HEK293 (cell line): ENCODE measurements around the gene SNAPIN.

Experiments used
- CTCF ChIA-PET: fragments of 350-600 bp; formaldehyde crosslinking; extraction: SDS; loops from one replicate; lab custom pipeline; 2021; ENCODE audit warnings: antibody characterized with exemption; lab: Yijun Ruan, JAX
- POLR2A ChIA-PET: fragments of 300-600 bp; formaldehyde crosslinking; extraction: SDS; loops from one replicate; lab custom pipeline; 2020; ENCODE audit warnings: antibody characterized with exemption, inconsistent platforms; lab: Yijun Ruan, JAX
- H3K27ac ChIP-seq: fragments of 200-500 bp; sonication (Bioruptor generic); 2 replicates; pipeline ENCODE4 v1.5.1; 2014; ENCODE audit warnings: low read depth, low read length, control low read depth, inconsistent platforms; ENCODE audit errors: extremely low read depth
- H3K36me3 ChIP-seq, 2 experiments: fragments of 200-500 bp in 1 of 2; sonication (Bioruptor generic) in 1 of 2; 1 replicate in 1 of 2; 2 replicates in 1 of 2; pipeline ENCODE4 v1.5.1; 2014 to 2017; ENCODE audit warnings: inconsistent platforms in 2 of 2, low read length in 2 of 2; ENCODE audit not compliant: control insufficient read depth in 2 of 2, insufficient read depth in 1 of 2
- H3K4me1 ChIP-seq: fragments of 200-500 bp; sonication (Bioruptor generic); 2 replicates; pipeline ENCODE4 v1.5.1; 2014; ENCODE audit warnings: mild to moderate bottlenecking, low read length, inconsistent platforms; ENCODE audit not compliant: control insufficient read depth, insufficient read depth
- H3K4me3 ChIP-seq: 2 replicates; pipeline ENCODE4 v1.5.1; 2011; ENCODE audit warnings: low read depth, mild to moderate bottlenecking, control low read depth, low read length, moderate library complexity
- H3K9me3 ChIP-seq: fragments of 200-500 bp; sonication (Bioruptor generic); 2 replicates; pipeline ENCODE4 v1.5.1; 2014; ENCODE audit warnings: low read depth, low read length, inconsistent platforms; ENCODE audit not compliant: control insufficient read depth, insufficient read depth
- EGR2 ChIP-seq: fragments of 450-650 bp; formaldehyde crosslinking; IDR thresholded peaks from 2 replicates; pipeline ENCODE4 v1.5.1; 2016; ENCODE audit warnings: low read depth, missing biosample characterization, missing genetic modification characterization
- GLIS1 ChIP-seq: fragments of 450-650 bp; formaldehyde crosslinking; IDR thresholded peaks from 2 replicates; pipeline ENCODE4 v1.5.1; 2016; ENCODE audit warnings: missing biosample characterization, missing genetic modification characterization
- KLF10 ChIP-seq: fragments of 450-650 bp; IDR thresholded peaks from 2 replicates; pipeline ENCODE4 v1.5.1; 2018; ENCODE audit warnings: missing biosample characterization, mild to moderate bottlenecking, missing genetic modification characterization
- PBX3 ChIP-seq: sonication (generic); formaldehyde crosslinking; IDR thresholded peaks from 2 replicates; pipeline ENCODE4 v1.8.1; 2022; ENCODE audit warnings: mild to moderate bottlenecking, moderate library complexity, missing genetic modification reagents
- SCRT2 ChIP-seq: fragments of 450-650 bp; formaldehyde crosslinking; IDR thresholded peaks from 2 replicates; pipeline ENCODE4 v1.5.1; 2016; ENCODE audit warnings: missing biosample characterization, missing genetic modification characterization
- ZBTB17 ChIP-seq: fragments of 450-650 bp; formaldehyde crosslinking; IDR thresholded peaks from 2 replicates; pipeline ENCODE4 v1.5.1; 2016; ENCODE audit warnings: missing biosample characterization, missing genetic modification characterization
- ZFHX2 ChIP-seq: fragments of 450-650 bp; formaldehyde crosslinking; conservative IDR thresholded peaks from 2 replicates; pipeline ENCODE4 v1.5.1; 2016; ENCODE audit warnings: missing biosample characterization, missing genetic modification characterization
- ZNF148 ChIP-seq: fragments of 450-650 bp; formaldehyde crosslinking; IDR thresholded peaks from 2 replicates; pipeline ENCODE4 v1.5.0; 2017; ENCODE audit warnings: missing biosample characterization, missing genetic modification characterization, borderline replicate concordance
- ZNF24 ChIP-seq: fragments of 450-650 bp; formaldehyde crosslinking; IDR thresholded peaks from 2 replicates; pipeline ENCODE4 v1.5.1; 2016; ENCODE audit warnings: missing biosample characterization, missing genetic modification characterization
- ZNF248 ChIP-seq: fragments of 450-650 bp; formaldehyde crosslinking; IDR thresholded peaks from 2 replicates; pipeline ENCODE4 v1.5.1; 2017; ENCODE audit warnings: missing biosample characterization, missing genetic modification characterization
- ZNF398 ChIP-seq: fragments of 450-650 bp; formaldehyde crosslinking; IDR thresholded peaks from 2 replicates; pipeline ENCODE4 v1.5.1; 2017; ENCODE audit warnings: missing biosample characterization, missing genetic modification characterization
- ZNF426 ChIP-seq: fragments of 450-650 bp; formaldehyde crosslinking; IDR thresholded peaks from 2 replicates; pipeline ENCODE4 v1.5.1; 2017; ENCODE audit warnings: missing biosample characterization, missing genetic modification characterization, mild to moderate bottlenecking, inconsistent platforms, moderate library complexity
- ZNF626 ChIP-seq: fragments of 450-650 bp; sonication (Bioruptor Pico); formaldehyde crosslinking; IDR thresholded peaks from 2 replicates; pipeline ENCODE4 v1.5.1; 2018; ENCODE audit warnings: missing biosample characterization, missing genetic modification characterization, inconsistent platforms
- ZNF664 ChIP-seq: fragments of 450-650 bp; formaldehyde crosslinking; IDR thresholded peaks from 2 replicates; pipeline ENCODE4 v1.5.1; 2016; ENCODE audit warnings: missing biosample characterization, missing genetic modification characterization
- ZNF692 ChIP-seq: fragments of 450-650 bp; formaldehyde crosslinking; IDR thresholded peaks from 2 replicates; pipeline ENCODE4 v1.5.1; 2016; ENCODE audit warnings: missing biosample characterization, missing genetic modification characterization
- ZNF701 ChIP-seq: fragments of 450-650 bp; formaldehyde crosslinking; IDR thresholded peaks from 2 replicates; pipeline ENCODE4 v1.5.1; 2016; ENCODE audit warnings: missing biosample characterization, missing genetic modification characterization
- ZSCAN4 ChIP-seq: fragments of 450-650 bp; formaldehyde crosslinking; IDR thresholded peaks from 2 replicates; pipeline ENCODE4 v1.5.1; 2017; ENCODE audit warnings: missing biosample characterization, missing genetic modification characterization
- ZSCAN5A ChIP-seq: fragments of 450-650 bp; formaldehyde crosslinking; IDR thresholded peaks from 2 replicates; pipeline ENCODE4 v1.5.1; 2016; ENCODE audit warnings: missing biosample characterization, missing genetic modification characterization

Gene SNAPIN

GRCh38 chr1:153614906-153615305, 43.6 kb upstream of the SNAPIN start:
- Histone ChIP-seq H3K4me1 (no peaks in the 10 kb centered on the region), H3K4me3 (no peak overlapping the region), H3K9me3 (no peaks in the 10 kb centered on the region), H3K27ac (no peak overlapping the region), H3K36me3 (peaks cover 0 to 16% of the 10 kb centered on the region in 2 experiments; a peak in 2 of 3 replicates)
- ChIA-PET CTCF (interaction anchor here (0.6 to 4.8 kb wide), 5 partner anchors 9 to 838 kb away, joined by 3 to 28 read pairs (median 4); partner anchors contain the start of genes S100A1 and S100A13), POLR2A (interaction anchor here (0.6 to 3.3 kb wide), 5 partner anchors 11 to 376 kb away, joined by 3 to 21 read pairs (median 4); partner anchors contain the start of genes CHTOP, ILF2, RPS27 and S100A13)
- TF ChIP-seq ZNF701 (tag by site-specific recombination) (no peak), PBX3 (CRISPR knock-in tag) (no peak), EGR2 (tag by site-specific recombination) (peak; percentile 55; the same call in 1 of the 2 replicates), ZFHX2 (tag by site-specific recombination) (peak; percentile 33; the same call in 1 of the 2 replicates), ZSCAN5A (tag by site-specific recombination) (no peak)

GRCh38 chr1:153615406-153615805, 43.1 kb upstream of the SNAPIN start:
- Histone ChIP-seq H3K27ac (no peak overlapping the region), H3K36me3 (peaks cover 0 to 18% of the 10 kb centered on the region in 2 experiments; a peak in 2 of 3 replicates), H3K4me1 (no peaks in the 10 kb centered on the region)
- ChIA-PET CTCF (interaction anchor here (1.5 to 4.8 kb wide), 2 partner anchors 12 to 105 kb away, joined by 5 to 28 read pairs; partner anchors contain the start of genes S100A1 and S100A13), POLR2A (interaction anchor here (0.6 to 3.3 kb wide), 4 partner anchors 12 to 375 kb away, joined by 3 to 21 read pairs (median 6); partner anchors contain the start of genes CHTOP, ILF2, RPS27 and S100A13)
- TF ChIP-seq GLIS1 (tag by site-specific recombination), result 0 out of 2 replicates have a peak, but pooled peaks have one; percentile 29
- TF ChIP-seq KLF10 (tag by site-specific recombination), result no peak
- TF ChIP-seq ZNF398, result 0 out of 2 replicates have a peak, but pooled peaks have one; percentile 10
- peak; percentile 37; the same call in 1 of the 2 replicates for TF ChIP-seq SCRT2 (tag by site-specific recombination)
- TF ChIP-seq, all 188 proteins: peak for 3
- Histone ChIP-seq H3K4me3 (no peak overlapping the region), H3K9me3 (no peaks in the 10 kb centered on the region)

GRCh38 chr1:153616144-153616916, 42.2 kb upstream of the SNAPIN start, which contains the start of gene S100A14:
Gene S100A14, minus strand, starts transcription at chr1:153616325. Its CDS starts 467 bp downstream, at chr1:153615858.
- H3K4me1 ChIP-seq, result no peaks in the 10 kb centered on the region
- H3K27ac ChIP-seq, result no peak within 1 kb of the TSS
- H3K36me3 ChIP-seq, result peaks cover 0 to 21% of the 10 kb centered on the region in 2 experiments; a peak in 2 of 3 replicates
- no peaks in the 10 kb centered on the region for H3K9me3 ChIP-seq
- CTCF ChIA-PET, result interaction anchor here (0.6 to 4.8 kb wide), 2 partner anchors 11 to 64 kb away, joined by 4 to 28 read pairs; partner anchors contain the start of genes S100A1 and S100A13
- POLR2A ChIA-PET, result interaction anchor here (3.0 to 3.3 kb wide), 2 partner anchors 11 to 18 kb away, joined by 10 to 21 read pairs; partner anchors contain the start of genes CHTOP and S100A13
- H3K4me3 ChIP-seq, result no peak within 1 kb of the TSS
- TF ChIP-seq ZNF426 (no peak), ZNF148 (tag by site-specific recombination) (no peak), ZNF626 (tag by site-specific recombination) (no peak), ZBTB17 (tag by site-specific recombination) (peak; percentile 99), ZNF664 (tag by site-specific recombination) (no peak), ZNF248 (tag by site-specific recombination) (no peak), ZSCAN4 (tag by site-specific recombination) (peak; percentile 56), ZNF24 (tag by site-specific recombination) (no peak), ZNF692 (tag by site-specific recombination) (peak; percentile 77), ZFHX2 (tag by site-specific recombination) (peak; percentile 57)
